Activated CD4-positive, alpha-beta T cell treated with anti-CD3 and anti-CD28 coated beads for 36 hours (primary cell): ENCODE results near the gene SLC34A1. TPM values are rescaled to one million over a fixed set of nuclear protein-coding genes. Genes with fewer than 3 reads are reported as not detected.
A peak's percentile ranks its signal among the peaks of the same experiment; 100 is the strongest.

ENCODE experiments used
- ATAC-seq: fragments of 200-7000 bp; cut with Tn5 transposase; one replicate; pipeline ENCODE4 v1.10.0; 2021; ENCODE audit warnings: mild to moderate bottlenecking, moderate library complexity
- CTCF ChIA-PET: fragments of 350-600 bp; sonication (Branson Sonifier 250); formaldehyde crosslinking; loops from one replicate; lab custom pipeline; 2021; ENCODE audit warnings: antibody characterized with exemption; lab: Charles Lee
- POLR2A ChIA-PET: fragments of 350-600 bp; sonication (Branson Sonifier 250); formaldehyde crosslinking; loops from one replicate; lab custom pipeline; 2021; ENCODE audit warnings: antibody characterized with exemption, inconsistent platforms; lab: Charles Lee
- DNase-seq: peaks from one replicate; pipeline ENCODE4 v3.0.0-alpha.2; 2020
- H3K27ac Mint-ChIP-seq: one replicate; pipeline ENCODE4 v1.8.0; 2021; ENCODE audit warnings: mixed read lengths
- H3K27me3 Mint-ChIP-seq: one replicate; pipeline ENCODE4 v1.8.0; 2021; ENCODE audit warnings: mixed read lengths
- H3K36me3 Mint-ChIP-seq: one replicate; pipeline ENCODE4 v1.8.0; 2021; ENCODE audit warnings: low read depth, mixed read lengths
- H3K4me1 Mint-ChIP-seq: one replicate; pipeline ENCODE4 v1.8.0; 2021; ENCODE audit warnings: mixed read lengths
- H3K4me3 Mint-ChIP-seq: one replicate; pipeline ENCODE4 v1.8.0; 2021; ENCODE audit warnings: mild to moderate bottlenecking, moderate library complexity, mixed read lengths
- H3K9me3 Mint-ChIP-seq: one replicate; pipeline ENCODE4 v1.8.0; 2021; ENCODE audit warnings: low read depth, mixed read lengths
- intact Hi-C, 2 experiments: fragments of 100-400 bp; cut with DNase I in 1 of 2; cut with micrococcal nuclease in 1 of 2; formaldehyde crosslinking; loops; one replicate each; pipeline versions ENCODE4 v1.14.2 to v1.15.1; 2022 to 2024; cut with DNase I, micrococcal nuclease
- total RNA-seq, 2 experiments: library from RNA; stranded (reverse); gene quantifications; one replicate each; pipeline ENCODE4 v1.2.3, GENCODE V29; 2021

Gene SLC34A1
- total RNA-seq, 2 experiments from 2014 or later, result 0.14 TPM; not detected in 1

GRCh38 chr5:177344891-177345290 is 39.3 kb upstream of the SLC34A1 start:
- POLR2A ChIA-PET, result interaction anchor here (0.6 kb wide), 1 partner anchor 27 kb away, joined by 4 read pairs; no protein-coding TSS in a partner anchor
- H3K36me3 Mint-ChIP-seq, result peaks cover 29% of the 10 kb centered on the region
- H3K4me3 Mint-ChIP-seq, result no peak overlapping the region
- no peaks in the 10 kb centered on the region for H3K27me3 Mint-ChIP-seq
- CTCF ChIA-PET, result interaction anchor here (1.5 kb wide), 1 partner anchor 16 kb away, joined by 4 read pairs; no protein-coding TSS in a partner anchor
- H3K4me1 Mint-ChIP-seq, result peaks cover 33% of the 10 kb centered on the region
- intact Hi-C loops, result no loop called here
- ATAC-seq (no peak), DNase-seq (no peak)
- no peak overlapping the region for H3K27ac Mint-ChIP-seq
- H3K9me3 Mint-ChIP-seq, result no peaks in the 10 kb centered on the region

GRCh38 chr5:177346820-177347219 is 37.4 kb upstream of the SLC34A1 start:
- POLR2A ChIA-PET, result no interaction called here
- peak overlapping the region; percentile 15 for H3K27ac Mint-ChIP-seq

GRCh38 chr5:177347699-177348098 is 36.5 kb upstream of the SLC34A1 start:
- H3K36me3 Mint-ChIP-seq, result peaks cover 22% of the 10 kb centered on the region
- no peaks in the 10 kb centered on the region for H3K9me3 Mint-ChIP-seq
- POLR2A ChIA-PET, result no interaction called here
- H3K27ac Mint-ChIP-seq, result no peak overlapping the region
- ATAC-seq (no peak), DNase-seq (no peak)
- CTCF ChIA-PET, result interaction anchor here (0.7 to 2.5 kb wide), 4 partner anchors 10 to 43 kb away, joined by 3 to 7 read pairs (median 4); partner anchors contain the start of gene RGS14
- no peaks in the 10 kb centered on the region for H3K27me3 Mint-ChIP-seq
- no peak overlapping the region for H3K4me3 Mint-ChIP-seq
- intact Hi-C loops, result no loop called here
- peaks cover 35% of the 10 kb centered on the region for H3K4me1 Mint-ChIP-seq

More at GRCh38 chr5:177346820-177347219, 37.4 kb upstream of the SLC34A1 start:
- ATAC-seq (no peak), DNase-seq (no peak)
- H3K4me1 Mint-ChIP-seq, result peaks cover 35% of the 10 kb centered on the region
- peaks cover 22% of the 10 kb centered on the region for H3K36me3 Mint-ChIP-seq
- no peaks in the 10 kb centered on the region for H3K9me3 Mint-ChIP-seq
- no peak overlapping the region for H3K4me3 Mint-ChIP-seq
- CTCF ChIA-PET, result interaction anchor here (0.6 to 2.5 kb wide), 5 partner anchors 10 to 57 kb away, joined by 3 to 7 read pairs (median 4); partner anchors contain the start of gene RGS14
- intact Hi-C loops, result no loop called here
- H3K27me3 Mint-ChIP-seq, result no peaks in the 10 kb centered on the region

GRCh38 chr5:177349362-177349647 is 34.9 kb upstream of the SLC34A1 start:
- CTCF ChIA-PET, result interaction anchor here (0.6 to 5.5 kb wide), 9 partner anchors 12 to 152 kb away, joined by 3 to 34 read pairs (median 4); no protein-coding TSS in a partner anchor
- peaks cover 17% of the 10 kb centered on the region for H3K36me3 Mint-ChIP-seq
- peak overlapping the region; percentile 89 for H3K4me3 Mint-ChIP-seq
- intact Hi-C loops, result no loop called here
- peaks cover 33% of the 10 kb centered on the region for H3K4me1 Mint-ChIP-seq
- H3K27me3 Mint-ChIP-seq, result no peaks in the 10 kb centered on the region
- no peaks in the 10 kb centered on the region for H3K9me3 Mint-ChIP-seq
- no peak for DNase-seq
- ATAC-seq, result no peak
- peak overlapping the region; percentile 26 for H3K27ac Mint-ChIP-seq
- POLR2A ChIA-PET, result interaction anchor here (0.7 kb wide), 1 partner anchor 31 kb away, joined by 3 read pairs; no protein-coding TSS in a partner anchor

- ChIA-PET POLR2A (interaction anchor here (0.6 to 0.7 kb wide), 2 partner anchors 10 to 89 kb away, joined by 3 to 4 read pairs; no protein-coding TSS in a partner anchor), CTCF (interaction anchor here (0.9 to 5.5 kb wide), 4 partner anchors 37 to 96 kb away, joined by 3 to 34 read pairs (median 15); no protein-coding TSS in a partner anchor)
- Mint-ChIP-seq H3K4me3 (peak overlapping the region; percentile 89), H3K4me1 (peaks cover 35% of the 10 kb centered on the region), H3K27me3 (no peaks in the 10 kb centered on the region), H3K27ac (peak overlapping the region; percentile 62), H3K9me3 (no peaks in the 10 kb centered on the region), H3K36me3 (peaks cover 16% of the 10 kb centered on the region)
- intact Hi-C loops, result loop anchor here (2.0 to 10.0 kb wide), 8 partner anchors 37 to 985 kb away; partner anchors contain the start of genes ARL10 (in 1 of the 2), B4GALT7 (in 1 of the 2), FAM193B (in 1 of the 2) and KIAA1191 (in 1 of the 2)
- no peak for DNase-seq
- no peak for ATAC-seq
Observed at GRCh38 chr5:177349762-177350161, 34.5 kb upstream of the SLC34A1 start.

GRCh38 chr5:177350776-177351391 is 33.4 kb upstream of the SLC34A1 start:
- Mint-ChIP-seq H3K4me3 (peak overlapping the region; percentile 89), H3K27ac (peak overlapping the region; percentile 99), H3K9me3 (peaks cover 3% of the 10 kb centered on the region), H3K27me3 (no peaks in the 10 kb centered on the region), H3K36me3 (peaks cover 18% of the 10 kb centered on the region), H3K4me1 (peaks cover 41% of the 10 kb centered on the region)
- DNase-seq (no peak), ATAC-seq (peak; percentile 6)
- CTCF ChIA-PET, result interaction anchor here (0.6 to 5.5 kb wide), 20 partner anchors 8 to 150 kb away, joined by 3 to 34 read pairs (median 5); no protein-coding TSS in a partner anchor
- intact Hi-C loops, result loop anchor here (1.0 to 10.0 kb wide), 14 partner anchors 36 to 986 kb away; partner anchors contain the start of genes ARL10 (in 1 of the 2), B4GALT7 (in 1 of the 2), FAM193B (in 1 of the 2) and KIAA1191 (in 1 of the 2)
- POLR2A ChIA-PET, result interaction anchor here (0.6 to 1.8 kb wide), 5 partner anchors 14 to 356 kb away, joined by 3 to 7 read pairs (median 3); partner anchors contain the start of gene GRK6

- ChIA-PET CTCF (interaction anchor here (0.6 to 5.5 kb wide), 22 partner anchors 9 to 346 kb away, joined by 3 to 34 read pairs (median 4); no protein-coding TSS in a partner anchor), POLR2A (interaction anchor here (0.6 to 1.8 kb wide), 4 partner anchors 38 to 357 kb away, joined by 3 to 7 read pairs (median 4); partner anchors contain the start of gene GRK6)
- H3K27me3 Mint-ChIP-seq, result no peaks in the 10 kb centered on the region
- H3K9me3 Mint-ChIP-seq, result peaks cover 3% of the 10 kb centered on the region
- peaks cover 13% of the 10 kb centered on the region for H3K36me3 Mint-ChIP-seq
- peaks cover 48% of the 10 kb centered on the region for H3K4me1 Mint-ChIP-seq
- intact Hi-C loops, result loop anchor here (1.0 to 10.0 kb wide), 14 partner anchors 36 to 987 kb away; partner anchors contain the start of genes ARL10 (in 1 of the 2), B4GALT7 (in 1 of the 2), FAM193B (in 1 of the 2) and KIAA1191 (in 1 of the 2)
- peak within 1 kb of the TSS; percentile 99 for H3K27ac Mint-ChIP-seq
- peak; percentile 95 for DNase-seq
- peak; percentile 99 for ATAC-seq
- H3K4me3 Mint-ChIP-seq, result peak within 1 kb of the TSS; percentile 89
Observed at GRCh38 chr5:177351392-177352329, 32.6 kb upstream of the SLC34A1 start, which contains the start of gene LMAN2. Gene LMAN2 (minus strand): TSS chr5:177351668. CDS start chr5:177351647, 21 bp downstream.

GRCh38 chr5:177353093-177353492 is 31.1 kb upstream of the SLC34A1 start:
- H3K4me3 Mint-ChIP-seq, result no peak overlapping the region
- H3K4me1 Mint-ChIP-seq, result peaks cover 49% of the 10 kb centered on the region
- intact Hi-C loops, result loop anchor here (5.0 to 10.0 kb wide), 3 partner anchors 34 to 988 kb away; partner anchors contain the start of genes ARL10 (in 1 of the 2), KIAA1191 (in 1 of the 2) and RNF44 (in 1 of the 2)
- DNase-seq (no peak), ATAC-seq (no peak)
- ChIA-PET CTCF (interaction anchor here (1.5 to 5.5 kb wide), 6 partner anchors 15 to 50 kb away, joined by 4 to 34 read pairs (median 18); no protein-coding TSS in a partner anchor), POLR2A (interaction anchor here (0.7 kb wide), 1 partner anchor 91 kb away, joined by 4 read pairs; no protein-coding TSS in a partner anchor)
- H3K27ac Mint-ChIP-seq, result no peak overlapping the region
- H3K36me3 Mint-ChIP-seq, result peaks cover 12% of the 10 kb centered on the region
- peaks cover 3% of the 10 kb centered on the region for H3K9me3 Mint-ChIP-seq
- H3K27me3 Mint-ChIP-seq, result no peaks in the 10 kb centered on the region

- DNase-seq (no peak), ATAC-seq (no peak)
- Mint-ChIP-seq H3K27ac (peak overlapping the region; percentile 24), H3K36me3 (peaks cover 9% of the 10 kb centered on the region), H3K27me3 (no peaks in the 10 kb centered on the region), H3K9me3 (peaks cover 3% of the 10 kb centered on the region), H3K4me1 (peaks cover 51% of the 10 kb centered on the region), H3K4me3 (no peak overlapping the region)
- ChIA-PET CTCF (interaction anchor here (0.8 to 4.7 kb wide), 6 partner anchors 10 to 49 kb away, joined by 3 to 25 read pairs (median 8); no protein-coding TSS in a partner anchor), POLR2A (no interaction called here)
- intact Hi-C loops, result loop anchor here (5.0 to 10.0 kb wide), 3 partner anchors 33 to 989 kb away; partner anchors contain the start of genes ARL10 (in 1 of the 2), KIAA1191 (in 1 of the 2) and RNF44 (in 1 of the 2)
Observed at GRCh38 chr5:177354256-177354655, 30.0 kb upstream of the SLC34A1 start.

- DNase-seq (no peak), ATAC-seq (no peak)
- Mint-ChIP-seq H3K9me3 (peaks cover 3% of the 10 kb centered on the region), H3K36me3 (peaks cover 7% of the 10 kb centered on the region), H3K27ac (peak overlapping the region; percentile 24), H3K4me1 (peaks cover 51% of the 10 kb centered on the region), H3K4me3 (no peak overlapping the region), H3K27me3 (no peaks in the 10 kb centered on the region)
- CTCF ChIA-PET, result interaction anchor here (0.5 to 4.7 kb wide), 8 partner anchors 10 to 48 kb away, joined by 3 to 25 read pairs (median 8); no protein-coding TSS in a partner anchor
- POLR2A ChIA-PET, result no interaction called here
- intact Hi-C loops, result loop anchor here (5.0 to 10.0 kb wide), 3 partner anchors 33 to 990 kb away; partner anchors contain the start of genes ARL10 (in 1 of the 2), KIAA1191 (in 1 of the 2) and RNF44 (in 1 of the 2)
Observed at GRCh38 chr5:177354711-177355110, 29.5 kb upstream of the SLC34A1 start.
